Muscle layer of duodenum (tissue), 2 donors: ENCODE results near the gene MOB1A.
"Not testable (repeated sequence)": the region's sequence is repeated elsewhere in the genome, so short reads cannot be mapped to it uniquely, and the experiment has no call there.

Source experiments
- H3K27ac ChIP-seq: one replicate; pipeline ENCODE4 v1.7.0; 2013; ENCODE audit warnings: mild to moderate bottlenecking, low read length
- H3K27me3 ChIP-seq: one replicate; pipeline ENCODE4 v1.7.0; 2013; ENCODE audit warnings: low read depth, mild to moderate bottlenecking, control low read depth, low read length
- H3K36me3 ChIP-seq, 2 donors: one replicate each; pipeline ENCODE4 v1.7.0; 2013; ENCODE audit warnings: low read length in 2 of 2, control low read depth in 1 of 2, mild to moderate bottlenecking in 1 of 2; ENCODE audit not compliant: insufficient read depth in 2 of 2, control insufficient read depth in 1 of 2
- H3K4me1 ChIP-seq, 2 donors: one replicate each; pipeline ENCODE4 v1.7.0; 2013; ENCODE audit warnings: low read length in 2 of 2, mild to moderate bottlenecking in 2 of 2, control low read depth in 1 of 2, moderate library complexity in 1 of 2; ENCODE audit not compliant: insufficient read depth in 2 of 2, control insufficient read depth in 1 of 2
- H3K4me3 ChIP-seq, 2 donors: one replicate each; pipeline ENCODE4 v1.7.0; 2013; ENCODE audit warnings: low read length in 2 of 2, low read depth in 1 of 2, mild to moderate bottlenecking in 1 of 2
- H3K9me3 ChIP-seq, 2 donors: one replicate each; pipeline ENCODE4 v1.7.0; 2013; ENCODE audit warnings: low read length in 2 of 2, control low read depth in 1 of 2, mild to moderate bottlenecking in 1 of 2; ENCODE audit not compliant: control insufficient read depth in 1 of 2
- donor health status: healthy.

MOB1A gene

DNA sequence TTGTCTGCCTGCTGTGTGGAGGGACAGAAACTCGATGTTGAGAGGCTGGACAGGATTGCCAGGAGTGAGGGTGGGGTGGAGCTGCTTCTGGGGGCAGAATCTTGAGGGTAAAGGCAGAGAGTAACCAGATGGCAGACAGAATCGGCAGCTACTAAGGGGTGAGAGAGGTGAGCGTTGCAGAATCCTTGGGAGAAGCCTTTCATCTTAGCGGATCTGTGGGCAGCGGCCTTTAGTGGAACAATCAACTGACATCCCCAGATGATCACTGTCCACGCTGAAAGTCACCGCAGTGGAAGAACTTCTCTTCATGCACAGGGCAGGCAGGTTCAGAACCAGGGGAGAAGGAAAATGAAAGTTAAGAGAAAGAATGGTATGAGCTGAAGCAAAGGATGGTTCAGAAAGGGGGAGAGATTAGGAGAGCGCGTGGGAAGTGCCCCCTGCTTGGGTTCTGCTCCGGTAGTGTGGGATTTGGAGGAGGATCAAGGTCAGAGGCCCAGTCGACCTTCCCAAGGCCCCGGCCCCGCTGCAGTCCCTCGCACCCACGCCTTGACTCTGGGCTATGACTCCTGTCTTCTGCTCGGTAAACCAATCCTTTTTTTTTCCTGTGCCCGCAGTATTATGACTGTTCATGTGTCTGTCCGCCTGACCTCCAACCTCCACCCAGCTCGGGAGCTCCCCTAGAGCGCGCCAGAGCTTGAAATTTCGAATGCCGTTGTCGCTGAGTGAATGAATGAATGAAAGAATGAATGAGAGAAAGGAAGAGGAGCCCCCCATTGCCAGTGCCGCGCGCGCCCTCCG lies 31.6 kb downstream of the MOB1A start:
- Histone ChIP-seq H3K36me3 (peaks cover 11 to 26% of the 10 kb centered on the region in 2 donors), H3K27me3 (no peaks in the 10 kb centered on the region), H3K9me3 (no peaks in the 10 kb centered on the region), H3K4me1 (peaks cover 7 to 20% of the 10 kb centered on the region in 2 donors), H3K27ac (peak overlapping the region; percentile 52), H3K4me3 (peak overlapping the region; percentile 84 to 86)

GRCh38 chr2:74142340-74142739 lies 36.3 kb downstream of the MOB1A start:
- H3K36me3 ChIP-seq: peaks cover 19 to 25% of the 10 kb centered on the region in 2 donors
- H3K27me3 ChIP-seq: no peaks in the 10 kb centered on the region
- no peak overlapping the region for H3K27ac ChIP-seq
- no peak overlapping the region for H3K4me3 ChIP-seq
- H3K4me1 ChIP-seq: peaks cover 7 to 12% of the 10 kb centered on the region in 2 donors
- H3K9me3 ChIP-seq: no peaks in the 10 kb centered on the region

GRCh38 chr2:74138600-74139323 lies 39.9 kb downstream of the MOB1A start:
- no peaks in the 10 kb centered on the region for H3K4me1 ChIP-seq
- H3K36me3 ChIP-seq: peaks cover 25 to 34% of the 10 kb centered on the region in 2 donors
- no peaks in the 10 kb centered on the region for H3K27me3 ChIP-seq
- H3K4me3 ChIP-seq: no peak overlapping the region
- no peaks in the 10 kb centered on the region for H3K9me3 ChIP-seq
- no peak overlapping the region for H3K27ac ChIP-seq

GRCh38 chr2:74137651-74138599 lies 40.8 kb downstream of the MOB1A start:
- no peaks in the 10 kb centered on the region for H3K4me1 ChIP-seq
- H3K9me3 ChIP-seq: peaks cover 0 to 6% of the 10 kb centered on the region in 2 donors
- H3K27ac ChIP-seq: no peak overlapping the region
- H3K27me3 ChIP-seq: no peaks in the 10 kb centered on the region
- H3K36me3 ChIP-seq: peaks cover 28 to 38% of the 10 kb centered on the region in 2 donors
- H3K4me3 ChIP-seq: no peak overlapping the region

DNA sequence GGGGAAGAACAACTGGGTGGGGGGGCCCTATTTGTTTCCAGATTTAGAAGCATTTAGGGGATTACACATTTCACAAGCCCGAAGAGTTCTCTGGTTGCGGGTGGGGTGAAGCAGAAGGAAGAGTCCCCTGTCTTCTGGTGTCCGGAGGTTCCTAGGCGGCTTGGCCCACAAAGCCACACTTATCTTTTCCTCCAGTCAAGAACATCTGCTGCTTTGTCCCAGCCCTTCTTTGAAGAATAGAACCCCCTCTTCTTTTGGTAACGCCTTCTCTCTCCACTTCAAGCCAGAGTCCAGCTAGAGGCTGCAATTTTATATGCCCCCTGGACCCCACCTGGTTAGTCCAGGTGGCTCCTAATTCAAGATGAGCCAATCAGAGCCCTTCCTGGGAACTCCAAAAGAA lies 46.8 kb downstream of the MOB1A start:
- no peaks in the 10 kb centered on the region for H3K27me3 ChIP-seq
- H3K9me3 ChIP-seq: peaks cover 0 to 6% of the 10 kb centered on the region in 2 donors
- H3K27ac ChIP-seq: no peak overlapping the region
- peaks cover 13 to 18% of the 10 kb centered on the region in 2 donors for H3K36me3 ChIP-seq
- H3K4me1 ChIP-seq: no peaks in the 10 kb centered on the region
- no peak overlapping the region for H3K4me3 ChIP-seq

GRCh38 chr2:74130211-74130995 lies 48.3 kb downstream of the MOB1A start:
- H3K36me3 ChIP-seq: peaks cover 13 to 18% of the 10 kb centered on the region in 2 donors
- H3K27me3 ChIP-seq: no peaks in the 10 kb centered on the region
- H3K9me3 ChIP-seq: peaks cover 0 to 6% of the 10 kb centered on the region in 2 donors
- H3K27ac ChIP-seq: no peak overlapping the region
- H3K4me1 ChIP-seq: no peaks in the 10 kb centered on the region
- no peak overlapping the region for H3K4me3 ChIP-seq

DNA sequence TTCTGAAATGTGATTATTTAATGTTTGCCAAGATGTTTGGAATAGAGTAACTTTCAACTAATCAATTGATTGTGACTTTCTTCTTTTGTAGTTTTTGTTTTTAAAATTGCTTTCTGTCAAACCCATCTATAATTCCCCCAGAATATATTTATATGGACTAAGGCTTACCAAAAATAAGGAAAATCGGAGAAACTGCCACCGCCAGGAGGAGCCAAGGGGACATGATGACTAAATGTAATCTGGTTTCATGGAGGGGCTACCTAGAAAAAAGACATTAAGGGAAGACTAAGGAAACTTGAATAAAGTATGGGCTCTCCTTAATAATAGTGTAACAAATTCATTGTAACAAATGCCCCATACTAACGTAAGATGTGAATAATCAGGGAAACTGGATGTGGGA lies 50.5 kb downstream of the MOB1A start:
- Histone ChIP-seq H3K4me1 (no peaks in the 10 kb centered on the region), H3K27me3 (no peaks in the 10 kb centered on the region), H3K27ac (no peak overlapping the region), H3K9me3 (peaks cover 0 to 2% of the 10 kb centered on the region in 2 donors), H3K4me3 (no peak overlapping the region), H3K36me3 (peaks cover 0 to under 1% of the 10 kb centered on the region in 2 donors)

GRCh38 chr2:74123955-74124354 lies 54.7 kb downstream of the MOB1A start:
- H3K9me3 ChIP-seq, H3K36me3 ChIP-seq, H3K27me3 ChIP-seq, H3K27ac ChIP-seq, H3K4me1 ChIP-seq, H3K4me3 ChIP-seq: not testable (repeated sequence)

- not testable (repeated sequence) for H3K4me1 ChIP-seq, H3K9me3 ChIP-seq, H3K4me3 ChIP-seq, H3K27me3 ChIP-seq, H3K27ac ChIP-seq, H3K36me3 ChIP-seq
Measured at GRCh38 chr2:74121846-74122245, 56.8 kb downstream of the MOB1A start.

DNA sequence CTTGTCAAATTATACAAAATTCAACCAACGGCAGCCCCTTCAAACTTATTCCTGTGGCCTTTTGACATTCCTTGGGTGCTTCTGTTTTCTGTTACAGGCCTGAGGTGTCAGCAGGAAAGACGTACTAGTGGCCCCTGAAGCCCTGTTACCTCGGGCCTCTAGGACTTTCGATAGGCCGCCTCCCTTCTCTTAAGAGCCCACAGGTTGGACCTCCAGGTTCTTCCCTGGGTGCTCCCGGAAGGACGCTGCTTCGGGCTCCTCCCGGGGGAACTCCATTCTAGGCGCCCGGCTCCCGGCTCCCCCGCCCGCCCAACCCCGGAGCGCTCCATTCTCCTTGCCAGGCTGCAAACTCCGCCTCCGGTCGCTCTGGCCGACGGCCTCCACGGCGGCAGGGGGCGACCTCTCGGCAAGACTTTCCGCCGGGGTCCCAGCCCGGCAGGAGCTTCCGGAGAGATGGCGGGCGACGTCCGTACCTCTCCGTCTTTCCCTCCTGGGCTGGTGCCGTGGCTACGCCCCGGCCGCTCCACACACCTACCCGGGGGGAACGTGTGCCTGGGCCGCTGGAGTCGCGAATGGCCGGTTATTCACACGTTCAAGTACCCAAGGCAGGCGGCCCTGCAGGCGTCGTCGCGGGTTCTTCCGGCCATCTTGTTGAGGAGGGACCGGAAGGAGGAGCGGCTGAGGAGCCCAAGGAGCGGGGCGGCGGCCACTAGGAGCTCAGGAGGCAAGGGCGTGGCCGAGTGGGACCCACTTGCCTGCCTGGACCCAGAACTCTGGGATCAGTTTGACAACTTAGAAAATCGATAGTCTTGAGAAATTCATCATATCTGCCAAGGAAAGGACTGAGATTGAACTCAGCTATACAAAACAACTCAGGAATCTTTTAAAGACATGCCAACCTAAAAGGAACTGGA lies 58.5 kb downstream of the MOB1A start:
- H3K9me3 ChIP-seq: peaks cover 3 to 6% of the 10 kb centered on the region in 2 donors
- peak overlapping the region; percentile 68 to 77 for H3K4me3 ChIP-seq
- H3K4me1 ChIP-seq: no peaks in the 10 kb centered on the region
- H3K27ac ChIP-seq: peak overlapping the region; percentile 23
- H3K27me3 ChIP-seq: no peaks in the 10 kb centered on the region
- no peaks in the 10 kb centered on the region for H3K36me3 ChIP-seq
